Fibroblast of lung (primary cell): ENCODE results near the gene NCOA1. TPM values are rescaled to one million over a fixed set of nuclear protein-coding genes. Genes with fewer than 3 reads are reported as not detected.

Source experiments
- DNase-seq, 2 donors: peaks; one replicate each; pipeline versions ENCODE4 v3.0.0 to v3.0.0-alpha.2; 2010; ENCODE audit warnings: low read depth in 2 of 2
- H2AFZ ChIP-seq: 2 replicates; pipeline ENCODE4 v1.5.1; 2012; ENCODE audit warnings: low read length, control low read depth, inconsistent platforms
- H3K27ac ChIP-seq: 2 replicates; pipeline ENCODE4 v1.5.1; 2011; ENCODE audit warnings: low read length, control low read depth; ENCODE audit not compliant: insufficient read depth
- H3K27me3 ChIP-seq: 2 replicates; pipeline ENCODE4 v1.5.1; 2011; ENCODE audit warnings: mild to moderate bottlenecking, low read length; ENCODE audit not compliant: control insufficient read depth, insufficient read depth
- H3K36me3 ChIP-seq: 2 replicates; pipeline ENCODE4 v1.5.1; 2011; ENCODE audit warnings: low read length; ENCODE audit not compliant: control insufficient read depth, insufficient read depth
- H3K4me1 ChIP-seq: 2 replicates; pipeline ENCODE4 v1.5.1; 2011; ENCODE audit warnings: low read length; ENCODE audit not compliant: control insufficient read depth, insufficient read depth; ENCODE audit errors: extremely low read depth
- H3K4me2 ChIP-seq: 2 replicates; pipeline ENCODE4 v1.5.1; 2011; ENCODE audit warnings: low read length, control low read depth; ENCODE audit not compliant: insufficient read depth; ENCODE audit errors: extremely low read depth
- H3K4me3 ChIP-seq, 4 experiments: fragments of 200-600 bp in 1 of 4; sonication (generic) in 1 of 4; replicated peaks in 1 of 4; 2 replicates each; pipeline ENCODE4 v1.5.1; 2011 to 2016; ENCODE audit warnings: low read length in 4 of 4, low read depth in 3 of 4, mild to moderate bottlenecking in 3 of 4, control low read depth in 2 of 4, inconsistent platforms in 1 of 4, mixed read lengths in 1 of 4; ENCODE audit not compliant: insufficient read depth in 1 of 4; ENCODE audit errors: control extremely low read depth in 1 of 4
- H3K79me2 ChIP-seq: 2 replicates; pipeline ENCODE4 v1.5.1; 2012; ENCODE audit warnings: mild to moderate bottlenecking, low read length, inconsistent platforms; ENCODE audit not compliant: control insufficient read depth, insufficient read depth
- H3K9ac ChIP-seq: 2 replicates; pipeline ENCODE4 v1.5.1; 2011; ENCODE audit warnings: mild to moderate bottlenecking, low read length, control low read depth; ENCODE audit not compliant: insufficient read depth
- H3K9me3 ChIP-seq: 2 replicates; pipeline ENCODE4 v1.5.1; 2012; ENCODE audit warnings: low read depth, low read length; ENCODE audit not compliant: control insufficient read depth, insufficient read depth
- H4K20me1 ChIP-seq: 2 replicates; pipeline ENCODE4 v1.5.1; 2011; ENCODE audit warnings: low read length; ENCODE audit not compliant: control insufficient read depth, insufficient read depth; ENCODE audit errors: extremely low read depth
- CTCF ChIP-seq, 2 donors: IDR thresholded peaks in 1 of 2; conservative IDR thresholded peaks in 1 of 2; 1 replicate in 1 of 2; 2 replicates in 1 of 2; pipeline ENCODE4 v1.5.1; 2011 to 2012; ENCODE audit warnings: low read length in 2 of 2, control low read depth in 1 of 2, inconsistent platforms in 1 of 2, low read depth in 1 of 2, mild to moderate bottlenecking in 1 of 2
- EZH2 ChIP-seq: IDR thresholded peaks from 2 replicates; pipeline ENCODE4 v1.5.1; 2012; ENCODE audit warnings: low read length, control low read depth, mild to moderate bottlenecking; ENCODE audit errors: missing control alignments
- polyA plus RNA-seq, 2 donors: library from polyadenylated mRNA; depleted of rRNA in 1 of 2; stranded (reverse) in 1 of 2; unstranded in 1 of 2; fragments of >200 nt; gene quantifications; 2 replicates each; pipeline ENCODE4 v1.2.1, GENCODE V29; 2011 to 2012; ENCODE audit warnings: missing spikeins in 1 of 2
- total RNA-seq: library from RNA; depleted of rRNA; stranded (reverse); fragments of >200 nt; gene quantifications from 2 replicates; pipeline ENCODE4 v1.2.1, GENCODE V29; 2014

The NCOA1 gene
- total and polyA plus RNA-seq, 2 donors (not counting 1 experiment from before 2014, with no cell fraction given), result 15.5 to 19.8 TPM

GRCh38 chr2:24552836-24553235 is 61.8 kb downstream of the NCOA1 start:
- H3K4me1 ChIP-seq, result no peaks in the 10 kb centered on the region
- H3K9me3 ChIP-seq, result no peaks in the 10 kb centered on the region
- H2AFZ ChIP-seq, result no peak overlapping the region
- no peak overlapping the region for H3K4me2 ChIP-seq
- DNase-seq, result no peak
- no peak overlapping the region for H3K27ac ChIP-seq
- H4K20me1 ChIP-seq, result no peaks in the 10 kb centered on the region
- no peak overlapping the region for H3K9ac ChIP-seq
- H3K4me3 ChIP-seq, result no peak overlapping the region
- no peaks in the 10 kb centered on the region for H3K79me2 ChIP-seq
- TF ChIP-seq CTCF (conservative IDR thresholded peaks at IDR 0.05 in 1 of 2, IDR thresholded peaks at IDR 0.05 in 1 of 2; ENCODE audit: low read depth in 1 of 2, low read length in 2 of 2) (no peak), EZH2 (no peak)
- H3K27me3 ChIP-seq, result no peaks in the 10 kb centered on the region
- no peaks in the 10 kb centered on the region for H3K36me3 ChIP-seq

- Histone ChIP-seq H2AFZ (no peak overlapping the region), H3K79me2 (no peaks in the 10 kb centered on the region), H3K4me2 (no peak overlapping the region), H3K4me1 (no peaks in the 10 kb centered on the region), H3K4me3 (no peak overlapping the region), H3K36me3 (no peaks in the 10 kb centered on the region), H3K9ac (no peak overlapping the region), H3K27me3 (no peaks in the 10 kb centered on the region), H4K20me1 (no peaks in the 10 kb centered on the region), H3K27ac (no peak overlapping the region), H3K9me3 (no peaks in the 10 kb centered on the region)
- TF ChIP-seq CTCF (conservative IDR thresholded peaks at IDR 0.05 in 1 of 2, IDR thresholded peaks at IDR 0.05 in 1 of 2; ENCODE audit: low read depth in 1 of 2, low read length in 2 of 2), result no peak
- no peak for TF ChIP-seq EZH2
- DNase-seq, result no peak
These were observed 67.9 kb downstream of the NCOA1 start for GRCh38 chr2:24558781-24559472.

- peak in 1 of 2 donors; percentile 17 for DNase-seq
These were observed 68.5 kb downstream of the NCOA1 start for GRCh38 chr2:24559473-24560113.

More at GRCh38 chr2:24559473-24560113, 68.5 kb downstream of the NCOA1 start:
- H4K20me1 ChIP-seq, result no peaks in the 10 kb centered on the region
- H3K27me3 ChIP-seq, result no peaks in the 10 kb centered on the region
- H3K79me2 ChIP-seq, result no peaks in the 10 kb centered on the region
- no peak overlapping the region for H2AFZ ChIP-seq
- TF ChIP-seq EZH2, result no peak
- no peak for TF ChIP-seq CTCF (conservative IDR thresholded peaks at IDR 0.05 in 1 of 2, IDR thresholded peaks at IDR 0.05 in 1 of 2; ENCODE audit: low read depth in 1 of 2, low read length in 2 of 2)
- no peaks in the 10 kb centered on the region for H3K36me3 ChIP-seq
- no peak overlapping the region for H3K9ac ChIP-seq
- H3K4me3 ChIP-seq, result no peak overlapping the region
- no peaks in the 10 kb centered on the region for H3K9me3 ChIP-seq
- H3K27ac ChIP-seq, result no peak overlapping the region
- H3K4me2 ChIP-seq, result no peak overlapping the region
- no peaks in the 10 kb centered on the region for H3K4me1 ChIP-seq
